Measurements from ENCODE around the gene XRCC3.

DNA sequence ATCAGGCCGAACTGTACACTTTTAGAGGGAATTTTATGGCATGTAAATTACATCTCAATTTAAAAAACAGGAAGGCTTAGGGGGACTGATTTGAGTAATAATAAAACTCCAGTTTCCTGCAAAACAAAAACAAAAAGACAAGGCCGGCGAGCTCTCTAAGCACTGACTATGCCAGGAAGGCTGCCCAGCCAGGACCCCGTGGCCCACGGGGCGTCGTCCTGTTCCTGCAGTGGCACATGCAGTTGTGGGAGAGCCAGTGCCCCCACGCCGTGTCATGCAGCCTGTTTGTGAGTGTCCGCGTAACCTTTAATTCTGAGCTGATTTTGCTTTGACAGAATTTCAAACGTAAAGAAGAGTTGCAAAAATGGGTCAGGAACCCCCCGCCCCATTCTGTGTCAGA, 10.5 kb downstream of the XRCC3 start:
- TF ChIP-seq, protein P1, sequence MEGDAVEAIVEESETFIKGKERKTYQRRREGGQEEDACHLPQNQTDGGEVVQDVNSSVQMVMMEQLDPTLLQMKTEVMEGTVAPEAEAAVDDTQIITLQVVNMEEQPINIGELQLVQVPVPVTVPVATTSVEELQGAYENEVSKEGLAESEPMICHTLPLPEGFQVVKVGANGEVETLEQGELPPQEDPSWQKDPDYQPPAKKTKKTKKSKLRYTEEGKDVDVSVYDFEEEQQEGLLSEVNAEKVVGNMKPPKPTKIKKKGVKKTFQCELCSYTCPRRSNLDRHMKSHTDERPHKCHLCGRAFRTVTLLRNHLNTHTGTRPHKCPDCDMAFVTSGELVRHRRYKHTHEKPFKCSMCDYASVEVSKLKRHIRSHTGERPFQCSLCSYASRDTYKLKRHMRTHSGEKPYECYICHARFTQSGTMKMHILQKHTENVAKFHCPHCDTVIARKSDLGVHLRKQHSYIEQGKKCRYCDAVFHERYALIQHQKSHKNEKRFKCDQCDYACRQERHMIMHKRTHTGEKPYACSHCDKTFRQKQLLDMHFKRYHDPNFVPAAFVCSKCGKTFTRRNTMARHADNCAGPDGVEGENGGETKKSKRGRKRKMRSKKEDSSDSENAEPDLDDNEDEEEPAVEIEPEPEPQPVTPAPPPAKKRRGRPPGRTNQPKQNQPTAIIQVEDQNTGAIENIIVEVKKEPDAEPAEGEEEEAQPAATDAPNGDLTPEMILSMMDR (IDR thresholded peaks at IDR 0.05), result no peak
- TF ChIP-seq EP300 (IDR thresholded peaks at IDR 0.05; ENCODE audit: low read depth) (no peak), POLR2AphosphoS5 (IDR thresholded peaks at IDR 0.05) (no peak), POLR2A (IDR thresholded peaks at IDR 0.05) (no peak)

Measured in transverse colon (tissue), 4 donors.